HG03135 (cell line): Measurements from ENCODE around the gene DNAI1.
"Not testable (repeated sequence)": the region's sequence is repeated elsewhere in the genome, so short reads cannot be mapped to it uniquely, and the experiment has no call there.

Experiments used
- ATAC-seq: cut with Tn5 transposase; IDR thresholded peaks from one replicate; pipeline ENCODE4 v1.9.1; 2021; ENCODE audit warnings: mild to moderate bottlenecking, moderate library complexity; ENCODE audit not compliant: unreplicated experiment

The DNAI1 gene

DNA sequence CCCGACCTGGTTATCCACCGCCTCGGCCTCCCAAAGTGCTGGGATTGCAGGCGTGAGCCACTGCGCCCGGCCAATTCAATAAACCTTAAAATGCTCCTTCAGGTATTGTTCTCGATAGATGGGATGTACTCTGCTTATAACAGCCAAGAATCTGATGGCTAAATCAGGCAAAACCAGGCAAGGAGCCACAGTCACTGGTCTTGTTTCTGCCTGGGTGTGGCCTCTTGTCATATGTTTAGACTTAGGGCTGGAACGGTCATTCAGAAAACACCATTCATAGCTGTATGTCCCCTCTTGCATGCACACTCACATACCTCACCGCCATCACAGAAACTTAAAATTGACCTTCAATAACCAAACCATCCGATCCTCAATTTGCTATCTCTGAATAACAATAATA, 8.0 kb upstream of the DNAI1 start:
- no peak for ATAC-seq

DNA sequence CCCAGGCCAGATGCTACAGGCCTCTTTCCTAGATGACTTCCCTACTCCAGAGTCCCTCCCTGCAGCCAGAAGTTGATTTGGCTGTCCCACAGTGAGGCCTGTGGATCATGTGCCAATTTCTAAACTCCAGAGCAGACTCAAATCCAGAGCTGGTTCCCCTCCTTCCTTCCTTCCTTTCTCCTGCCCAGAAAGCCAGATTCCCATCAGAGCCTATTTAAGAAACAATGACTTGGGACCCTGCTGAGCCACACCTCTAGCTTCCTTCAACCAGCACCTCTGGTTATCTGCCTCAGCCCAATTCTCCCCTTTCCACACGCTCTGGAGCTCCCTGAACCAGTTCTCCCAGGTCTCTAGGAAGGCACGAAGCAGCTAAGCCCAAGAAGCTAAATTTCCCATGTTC, 7.5 kb upstream of the DNAI1 start:
- no peak for ATAC-seq

DNA sequence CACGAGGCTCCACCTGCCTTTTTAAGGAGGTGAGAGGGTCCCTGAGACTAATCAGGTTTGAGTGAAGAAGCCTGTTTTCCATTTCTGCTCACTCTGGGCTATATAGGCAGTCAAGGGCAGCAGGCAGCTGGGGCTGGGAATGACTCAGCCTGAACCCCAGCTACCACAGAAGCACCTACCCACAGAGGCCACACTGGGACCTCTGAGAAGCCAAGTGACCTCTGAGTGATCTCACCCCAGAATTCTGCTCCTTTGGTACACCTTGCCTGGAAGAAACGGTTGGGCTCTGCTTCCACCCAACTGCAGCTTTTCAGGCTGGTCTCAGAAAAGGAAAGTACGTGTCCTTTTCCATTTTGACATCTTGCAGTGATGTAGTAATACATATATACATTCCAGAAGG, 7.1 kb upstream of the DNAI1 start:
- no peak for ATAC-seq

DNA sequence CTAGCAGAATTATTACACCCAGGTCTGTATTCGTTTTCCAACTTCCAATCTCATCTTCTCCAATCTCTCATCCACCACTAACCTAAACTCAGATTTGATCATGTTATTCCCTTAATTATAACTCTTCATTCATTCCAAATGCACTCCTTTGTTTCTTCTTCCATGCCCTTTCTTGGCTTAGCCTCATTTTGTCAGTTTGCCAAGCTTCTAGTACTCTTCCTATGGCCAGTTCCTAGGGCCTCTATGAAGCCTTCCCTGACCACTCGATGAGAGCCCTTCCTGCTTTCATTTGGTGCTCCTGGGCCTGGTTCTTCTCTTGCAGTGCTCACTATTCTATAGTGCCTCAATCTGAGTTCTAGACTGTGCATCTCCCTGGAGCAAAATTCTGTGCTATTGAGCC, 6.0 kb upstream of the DNAI1 start:
- ATAC-seq: no peak

DNA sequence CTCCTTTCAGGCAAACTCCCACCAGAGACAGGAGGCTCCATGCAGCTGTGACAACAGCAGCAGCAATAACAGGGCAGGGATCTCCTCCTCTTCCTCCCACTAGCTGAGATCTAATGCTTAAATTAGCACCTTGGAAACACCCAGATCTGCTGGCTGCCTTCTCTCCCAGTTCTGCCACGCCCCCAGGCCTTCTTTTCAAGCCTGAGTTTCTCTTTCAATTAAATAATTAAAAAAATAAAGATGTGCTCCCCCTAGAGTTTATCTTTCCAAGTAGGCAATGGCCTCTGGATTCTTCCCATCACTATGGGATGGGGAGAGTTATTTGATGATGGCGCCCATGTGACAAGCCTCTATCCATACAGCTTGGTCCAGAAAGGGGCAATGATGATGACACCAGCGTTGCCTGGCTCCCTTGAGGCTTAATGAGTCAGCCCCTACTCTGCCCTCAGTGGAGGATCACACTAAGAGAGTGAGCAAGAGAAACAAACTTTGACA, 4.0 kb upstream of the DNAI1 start:
- ATAC-seq: no peak

GRCh38 chr9:34456151-34456550, 2.5 kb upstream of the DNAI1 start:
- ATAC-seq: no peak

- ATAC-seq: no peak
Measured at GRCh38 chr9:34456746-34457145, 1.9 kb upstream of the DNAI1 start.

GRCh38 chr9:34457266-34458012, 1.2 kb upstream of the DNAI1 start:
- ATAC-seq: no peak

DNA sequence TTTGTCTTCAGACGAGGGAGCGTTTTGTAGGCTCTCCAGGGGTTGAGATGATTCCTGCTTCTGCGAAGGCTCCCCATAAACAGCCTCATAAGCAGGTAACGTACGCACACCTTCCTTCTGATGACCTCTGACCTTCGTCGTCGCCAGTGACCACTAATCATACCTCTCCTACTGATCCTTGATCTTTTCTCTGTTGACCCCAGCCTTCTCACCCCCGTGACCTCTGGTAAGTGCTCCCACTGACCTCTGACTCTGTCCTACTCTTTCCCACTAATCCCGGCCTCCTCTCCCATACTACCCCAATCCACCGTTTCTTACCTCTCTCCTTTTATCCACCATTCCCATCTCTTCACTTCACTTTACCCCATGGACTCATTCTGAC, 345 bp downstream of the DNAI1 start:
- no peak for ATAC-seq

GRCh38 chr9:34459356-34459755, 751 bp downstream of the DNAI1 start:
- ATAC-seq: no peak

DNA sequence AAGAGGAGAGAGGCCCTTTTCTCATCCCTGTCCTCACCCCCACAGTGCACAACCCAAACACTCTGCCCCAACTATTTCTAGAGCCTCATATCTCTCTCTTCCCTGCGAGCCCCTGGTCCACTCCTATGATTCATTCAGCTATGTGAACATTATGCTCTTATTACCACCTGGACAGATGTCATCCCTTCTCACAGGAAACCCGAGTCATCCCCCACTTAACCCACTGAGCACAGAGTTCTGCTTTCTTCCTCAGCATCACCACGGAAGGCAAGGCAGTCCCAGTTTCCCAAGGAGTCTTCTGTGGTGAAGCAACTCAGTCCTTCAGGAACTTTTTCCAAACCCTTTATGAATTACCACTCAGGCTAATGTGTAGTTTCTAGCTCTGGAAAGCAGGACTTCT, 1.3 kb downstream of the DNAI1 start:
- ATAC-seq: no peak

GRCh38 chr9:34463098-34463900, 4.7 kb downstream of the DNAI1 start:
- ATAC-seq: no peak

- no peak for ATAC-seq
Measured at GRCh38 chr9:34463901-34464232, 5.3 kb downstream of the DNAI1 start.

- ATAC-seq: no peak
Measured at GRCh38 chr9:34464571-34464970, 6.0 kb downstream of the DNAI1 start.

DNA sequence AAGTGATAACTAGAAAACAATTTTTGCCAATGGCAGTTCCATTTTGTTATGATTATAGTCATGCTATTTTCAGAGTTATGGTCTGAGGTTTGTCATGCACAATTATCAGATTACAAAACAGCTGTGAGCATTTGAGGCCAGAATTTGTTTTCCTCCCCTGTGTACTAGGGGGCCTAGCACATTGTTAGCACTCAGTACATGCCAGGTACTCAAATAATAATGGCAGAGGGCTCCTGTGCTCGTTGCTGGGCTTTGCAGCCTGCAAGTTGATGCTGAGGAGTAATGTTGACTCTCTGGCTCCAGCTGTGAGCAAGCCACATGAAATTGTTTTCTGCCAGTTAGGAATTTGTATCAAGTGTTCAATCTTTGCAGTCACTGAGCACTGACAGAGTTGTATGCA, 6.9 kb downstream of the DNAI1 start:
- no peak for ATAC-seq

DNA sequence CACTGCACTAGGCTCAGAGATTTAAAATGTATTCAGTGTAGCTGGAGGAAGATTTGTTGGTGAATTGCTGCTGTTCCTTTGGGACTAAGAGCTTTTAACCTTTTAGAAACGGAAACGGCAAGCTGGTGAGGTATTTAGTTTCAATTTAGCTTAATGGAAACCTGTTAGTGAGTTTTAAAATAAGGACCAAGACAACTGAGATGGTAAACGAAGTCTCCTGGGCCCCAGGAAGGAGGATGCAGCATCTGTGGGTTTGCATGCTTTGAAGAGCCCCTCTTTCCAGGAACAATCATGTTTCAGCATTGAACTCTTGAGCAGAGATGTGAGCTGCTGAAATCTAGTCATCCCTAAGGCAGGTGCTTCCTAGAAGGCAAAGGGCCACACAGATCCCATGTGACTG, 16.5 kb downstream of the DNAI1 start:
- no peak for ATAC-seq

- no peak for ATAC-seq
Measured at GRCh38 chr9:34477541-34477940, 18.9 kb downstream of the DNAI1 start.

DNA sequence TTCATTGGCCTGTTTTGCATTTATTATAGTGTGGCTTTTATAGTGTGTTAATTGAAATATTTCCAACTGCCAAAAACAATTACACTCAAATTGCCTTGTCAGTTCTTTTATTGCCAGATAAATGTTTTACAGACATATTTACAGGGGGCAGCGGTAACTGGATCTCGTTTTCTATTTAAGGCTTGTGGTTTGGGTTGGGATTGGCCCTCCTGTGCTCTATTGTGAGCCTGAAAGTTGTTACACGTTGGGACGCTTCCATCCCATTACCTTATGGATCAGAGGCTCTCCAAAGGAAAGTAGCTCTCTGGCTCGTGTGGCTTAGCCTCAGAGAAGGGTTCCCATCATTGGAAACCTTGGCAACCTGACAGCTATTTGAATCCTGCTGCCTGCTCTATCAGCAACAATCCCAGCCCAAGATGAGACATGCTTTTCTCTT, 20.8 kb downstream of the DNAI1 start:
- no peak for ATAC-seq

DNA sequence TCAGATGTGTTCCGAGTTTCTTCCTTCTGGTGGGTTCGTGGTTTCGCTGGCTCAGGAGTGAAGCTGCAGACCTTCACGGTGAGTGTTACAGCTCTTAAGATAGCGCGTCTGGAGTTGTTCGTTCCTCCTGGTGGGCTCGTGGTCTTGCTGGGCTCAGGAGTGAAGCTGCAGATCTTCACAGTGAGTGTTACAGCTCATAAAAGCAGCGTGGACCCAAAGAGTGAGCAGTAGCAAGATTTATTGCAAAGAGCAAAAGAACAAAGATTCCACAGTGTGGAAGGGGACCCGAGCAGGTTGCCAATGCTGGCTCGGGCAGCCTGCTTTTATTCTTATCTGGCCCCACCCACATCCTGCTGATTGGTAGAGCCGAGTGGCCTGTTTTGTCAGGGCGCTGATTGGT, 23.0 kb downstream of the DNAI1 start:
- not testable (repeated sequence) for ATAC-seq

- ATAC-seq: not testable (repeated sequence)
Measured at GRCh38 chr9:34482746-34483145, 24.1 kb downstream of the DNAI1 start.

DNA sequence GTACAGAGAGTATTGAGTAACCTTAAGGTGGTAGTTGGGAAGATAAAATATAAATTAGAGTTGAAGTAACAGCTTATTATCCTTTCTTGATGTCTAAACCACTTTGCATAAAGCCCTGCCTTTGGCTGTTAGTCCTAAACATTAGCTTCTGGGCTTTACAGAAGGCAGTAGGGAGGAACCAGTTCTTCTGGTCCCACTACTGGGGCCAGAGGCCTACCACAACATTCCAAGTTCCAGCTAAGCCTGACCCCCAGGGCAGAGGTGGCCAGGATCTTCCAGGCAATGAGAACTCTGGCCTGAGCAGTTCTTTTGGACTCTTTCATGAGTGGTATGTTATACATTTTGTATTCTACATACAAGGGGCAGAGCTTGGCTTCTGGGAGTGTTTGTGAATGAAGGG, 26.1 kb downstream of the DNAI1 start:
- no peak for ATAC-seq

- no peak for ATAC-seq
Measured at GRCh38 chr9:34485822-34486221, 27.2 kb downstream of the DNAI1 start.
